Measurements from ENCODE around the gene POFUT1. TPM values are rescaled to one million over a fixed set of nuclear protein-coding genes. Genes with fewer than 3 reads are reported as not detected.
"Not testable (repeated sequence)": the region's sequence is repeated elsewhere in the genome, so short reads cannot be mapped to it uniquely, and the experiment has no call there.

The POFUT1 gene
- total RNA-seq, 1 donor from 2014 or later, result 23.8 TPM

GRCh38 chr20:32189123-32189410, 18.6 kb upstream of the POFUT1 start:
- no peak overlapping the region for H3K4me3 ChIP-seq (ENCODE audit: low read depth, low read length)
- TF ChIP-seq, protein P1, sequence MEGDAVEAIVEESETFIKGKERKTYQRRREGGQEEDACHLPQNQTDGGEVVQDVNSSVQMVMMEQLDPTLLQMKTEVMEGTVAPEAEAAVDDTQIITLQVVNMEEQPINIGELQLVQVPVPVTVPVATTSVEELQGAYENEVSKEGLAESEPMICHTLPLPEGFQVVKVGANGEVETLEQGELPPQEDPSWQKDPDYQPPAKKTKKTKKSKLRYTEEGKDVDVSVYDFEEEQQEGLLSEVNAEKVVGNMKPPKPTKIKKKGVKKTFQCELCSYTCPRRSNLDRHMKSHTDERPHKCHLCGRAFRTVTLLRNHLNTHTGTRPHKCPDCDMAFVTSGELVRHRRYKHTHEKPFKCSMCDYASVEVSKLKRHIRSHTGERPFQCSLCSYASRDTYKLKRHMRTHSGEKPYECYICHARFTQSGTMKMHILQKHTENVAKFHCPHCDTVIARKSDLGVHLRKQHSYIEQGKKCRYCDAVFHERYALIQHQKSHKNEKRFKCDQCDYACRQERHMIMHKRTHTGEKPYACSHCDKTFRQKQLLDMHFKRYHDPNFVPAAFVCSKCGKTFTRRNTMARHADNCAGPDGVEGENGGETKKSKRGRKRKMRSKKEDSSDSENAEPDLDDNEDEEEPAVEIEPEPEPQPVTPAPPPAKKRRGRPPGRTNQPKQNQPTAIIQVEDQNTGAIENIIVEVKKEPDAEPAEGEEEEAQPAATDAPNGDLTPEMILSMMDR (conservative IDR thresholded peaks at IDR 0.05; ENCODE audit: low read depth, low read length), result no peak
- no peak for DNase-seq (ENCODE audit: low read depth)

GRCh38 chr20:32189691-32190615, 17.7 kb upstream of the POFUT1 start:
- TF ChIP-seq, protein P1 (conservative IDR thresholded peaks at IDR 0.05; ENCODE audit: low read depth, low read length), result no peak
- DNase-seq (ENCODE audit: low read depth), result no peak
- H3K4me3 ChIP-seq (ENCODE audit: low read depth, low read length), result peak overlapping the region; percentile 48

DNA sequence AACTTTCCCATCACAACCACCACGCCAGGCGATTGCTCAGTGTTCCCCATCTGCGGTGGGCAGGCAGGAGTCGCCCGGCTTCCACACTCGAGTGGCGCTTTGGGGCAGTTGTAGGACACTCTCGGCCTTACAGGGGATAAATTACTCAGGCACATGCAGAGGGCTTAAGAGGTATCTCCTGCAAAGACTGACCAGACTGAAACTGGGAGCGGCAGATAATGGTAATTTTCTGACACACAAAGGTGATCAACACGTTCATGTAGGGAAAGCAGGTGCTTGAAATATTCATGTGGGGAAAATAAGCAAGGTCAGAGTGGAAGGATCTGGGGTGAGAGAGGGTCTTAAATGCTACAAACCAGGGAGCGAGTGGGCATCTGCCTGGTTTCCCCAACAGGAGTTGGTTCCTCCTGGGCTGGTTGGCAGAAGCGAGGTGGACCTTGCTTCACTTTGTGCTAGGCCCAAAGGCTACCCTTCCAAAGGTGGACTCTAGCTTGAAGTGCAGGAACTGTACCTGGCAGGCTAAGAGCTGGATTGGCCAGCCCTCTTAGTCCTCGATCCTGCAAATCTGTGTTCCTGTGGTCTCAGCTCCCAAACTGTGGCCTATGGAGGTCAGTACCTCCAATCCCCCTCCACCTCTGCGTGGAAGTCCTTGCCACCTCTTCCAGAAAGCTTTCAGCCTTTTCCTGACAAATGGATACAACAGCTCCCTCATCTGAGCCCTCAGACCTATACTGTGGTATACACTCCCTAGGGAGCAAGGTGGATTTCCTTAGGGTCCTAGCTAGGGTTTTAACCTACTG, 16.9 kb upstream of the POFUT1 start:
- no peak for DNase-seq (ENCODE audit: low read depth)
- H3K4me3 ChIP-seq (ENCODE audit: low read depth, low read length), result peak overlapping the region; percentile 48
- TF ChIP-seq, protein P1 (conservative IDR thresholded peaks at IDR 0.05; ENCODE audit: low read depth, low read length), result no peak

DNA sequence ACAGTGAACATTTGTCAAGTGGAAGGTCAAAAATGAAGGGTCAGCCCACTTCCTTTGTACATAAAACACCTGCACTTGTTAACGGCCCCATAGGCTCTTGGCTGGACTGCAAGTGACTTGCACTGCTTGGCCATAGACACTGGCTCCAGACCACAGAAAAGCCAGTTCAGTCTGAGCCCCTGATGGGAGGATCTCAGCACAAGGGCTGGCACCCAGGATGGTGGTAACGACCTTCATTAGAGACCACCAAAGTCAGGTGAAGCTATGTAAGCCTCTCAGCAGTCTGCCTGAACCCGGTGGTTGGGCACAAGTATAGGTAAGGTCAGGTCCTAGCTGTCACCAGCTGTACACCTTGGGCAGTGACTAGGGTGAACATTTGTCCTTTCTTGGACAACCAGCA, 16.3 kb upstream of the POFUT1 start:
- H3K4me3 ChIP-seq (ENCODE audit: low read depth, low read length), result no peak overlapping the region
- DNase-seq (ENCODE audit: low read depth), result no peak
- TF ChIP-seq, protein P1 (conservative IDR thresholded peaks at IDR 0.05; ENCODE audit: low read depth, low read length), result no peak

- TF ChIP-seq, protein P1 (conservative IDR thresholded peaks at IDR 0.05; ENCODE audit: low read depth, low read length), result no peak
- no peak for DNase-seq (ENCODE audit: low read depth)
- no peak overlapping the region for H3K4me3 ChIP-seq (ENCODE audit: low read depth, low read length)
These were observed 15.8 kb upstream of the POFUT1 start for GRCh38 chr20:32191873-32192272.

DNA sequence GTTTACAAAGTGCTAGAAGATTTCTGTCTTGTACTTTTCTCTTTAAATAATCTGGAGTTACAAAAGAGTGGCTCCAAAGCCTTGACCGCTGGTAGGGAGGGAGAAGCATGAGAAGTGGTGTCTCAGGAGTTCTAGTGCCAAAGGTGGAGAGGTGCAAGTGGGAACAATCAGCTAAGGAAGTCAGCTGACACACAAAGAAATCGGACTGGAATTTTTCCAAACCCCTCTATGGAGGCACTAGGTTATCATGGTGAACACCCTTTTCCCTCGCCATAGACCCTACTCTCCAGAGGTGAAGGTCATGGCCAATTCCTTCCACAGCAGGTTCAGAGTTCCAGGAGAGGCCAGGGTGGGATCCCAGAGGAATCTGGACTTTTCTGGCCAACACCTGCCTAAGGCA, 15.0 kb upstream of the POFUT1 start:
- no peak for DNase-seq (ENCODE audit: low read depth)
- H3K4me3 ChIP-seq (ENCODE audit: low read depth, low read length), result no peak overlapping the region
- TF ChIP-seq, protein P1 (conservative IDR thresholded peaks at IDR 0.05; ENCODE audit: low read depth, low read length), result no peak

DNA sequence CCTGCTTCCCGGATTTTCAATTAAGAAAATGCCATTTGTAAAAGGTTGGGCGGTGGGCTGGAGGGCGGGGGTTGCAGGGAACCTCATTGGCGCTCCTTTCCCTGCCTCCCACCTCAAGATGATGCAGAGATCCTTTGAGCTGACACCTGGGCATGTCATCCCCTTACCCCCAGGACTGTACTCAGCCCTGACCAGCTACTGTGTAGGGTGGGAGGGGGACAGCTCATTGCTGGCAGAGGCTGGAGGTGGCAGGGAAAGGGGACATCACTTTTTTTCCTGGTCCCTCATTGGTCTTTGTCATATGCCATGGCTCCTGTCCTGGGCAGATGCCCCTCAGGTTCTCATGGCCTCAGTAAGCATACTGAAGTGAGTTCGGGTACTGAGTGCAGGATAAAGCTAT, 14.3 kb upstream of the POFUT1 start:
- DNase-seq (ENCODE audit: low read depth); H3K4me3 ChIP-seq (ENCODE audit: low read depth, low read length): not testable (repeated sequence)

Measured in epithelial cell of proximal tubule (primary cell).